ENCODE measurements around the gene CCR5. TPM values are rescaled to one million over a fixed set of nuclear protein-coding genes. Genes with fewer than 3 reads are reported as not detected.

CCR5 gene
- total and polyA plus RNA-seq, 5 donors: 0.27 to 1.7 (median 0.89) TPM

DNA sequence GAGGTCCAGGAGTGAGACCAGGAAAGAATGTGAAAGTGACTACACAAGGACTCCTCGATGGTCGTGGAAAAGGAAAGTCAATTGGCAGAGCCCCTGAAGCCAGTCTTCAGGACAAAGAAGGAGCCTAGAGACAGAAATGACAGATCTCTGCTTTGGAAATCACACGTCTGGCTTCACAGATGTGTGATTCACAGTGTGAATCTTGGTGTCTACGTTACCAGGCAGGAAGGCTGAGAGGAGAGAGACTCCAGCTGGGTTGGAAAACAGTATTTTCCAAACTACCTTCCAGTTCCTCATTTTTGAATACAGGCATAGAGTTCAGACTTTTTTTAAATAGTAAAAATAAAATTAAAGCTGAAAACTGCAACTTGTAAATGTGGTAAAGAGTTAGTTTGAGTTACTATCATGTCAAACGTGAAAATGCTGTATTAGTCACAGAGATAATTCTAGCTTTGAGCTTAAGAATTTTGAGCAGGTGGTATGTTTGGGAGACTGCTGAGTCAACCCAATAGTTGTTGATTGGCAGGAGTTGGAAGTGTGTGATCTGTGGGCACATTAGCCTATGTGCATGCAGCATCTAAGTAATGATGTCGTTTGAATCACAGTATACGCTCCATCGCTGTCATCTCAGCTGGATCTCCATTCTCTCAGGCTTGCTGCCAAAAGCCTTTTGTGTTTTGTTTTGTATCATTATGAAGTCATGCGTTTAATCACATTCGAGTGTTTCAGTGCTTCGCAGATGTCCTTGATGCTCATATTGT lies 10.8 kb upstream of the CCR5 start:
- no peaks in the 10 kb centered on the region for H3K9me3 ChIP-seq (ENCODE audit: control insufficient read depth, low read length)
- WGBS: 43% methylated on average over 11 of the region's 11 CpGs
- no peaks in the 10 kb centered on the region for H3K4me1 ChIP-seq (ENCODE audit: control insufficient read depth, insufficient read depth, low read length)
- ATAC-seq (no peak), DNase-seq (no peak)
- intact Hi-C loops (cut with DNase I): loop anchor here in 1 of 4 donors (10.0 kb wide), 1 partner anchor 85 kb away; no protein-coding TSS in a partner anchor
- no peak overlapping the region for H3K4me3 ChIP-seq (ENCODE audit: low read length)
- no peaks in the 10 kb centered on the region for H3K27me3 ChIP-seq (ENCODE audit: control insufficient read depth, insufficient read depth)
- H3K27ac ChIP-seq (ENCODE audit: low read length): no peak overlapping the region

DNA sequence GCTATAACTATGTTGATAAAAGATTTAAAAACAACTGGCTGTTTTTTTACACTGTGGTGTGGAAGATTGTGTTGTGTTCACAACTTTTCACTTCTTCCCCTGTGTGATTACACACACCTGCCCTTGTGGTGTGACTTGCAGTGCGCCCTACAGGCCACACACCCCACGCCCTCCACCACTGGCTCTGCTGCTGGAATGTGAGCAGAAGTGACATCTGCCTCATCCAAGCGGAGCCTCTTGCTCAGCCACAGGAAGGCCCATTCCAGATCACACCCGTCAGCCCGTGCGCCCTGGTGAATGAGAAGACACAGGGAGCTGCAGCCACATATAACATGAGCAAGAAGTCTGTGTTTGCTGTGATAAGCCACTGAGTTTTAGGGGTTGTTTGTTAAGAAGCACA lies 9.8 kb upstream of the CCR5 start:
- Histone ChIP-seq H3K9me3 (ENCODE audit: control insufficient read depth, low read length) (no peaks in the 10 kb centered on the region), H3K27ac (ENCODE audit: low read length) (no peak overlapping the region), H3K27me3 (ENCODE audit: control insufficient read depth, insufficient read depth) (no peaks in the 10 kb centered on the region), H3K4me1 (ENCODE audit: control insufficient read depth, insufficient read depth, low read length) (no peaks in the 10 kb centered on the region), H3K4me3 (ENCODE audit: low read length) (no peak overlapping the region)
- intact Hi-C loops (cut with DNase I): loop anchor here in 1 of 4 donors (10.0 kb wide), 1 partner anchor 86 kb away; no protein-coding TSS in a partner anchor
- ATAC-seq (no peak), DNase-seq (peak in 1 of 3 donors; percentile 53)
- 67% methylated on average over 6 of the region's 6 CpGs for WGBS

GRCh38 chr3:46361408-46362283 lies 9.1 kb upstream of the CCR5 start:
- H3K4me3 ChIP-seq (ENCODE audit: low read length): no peak overlapping the region

DNA sequence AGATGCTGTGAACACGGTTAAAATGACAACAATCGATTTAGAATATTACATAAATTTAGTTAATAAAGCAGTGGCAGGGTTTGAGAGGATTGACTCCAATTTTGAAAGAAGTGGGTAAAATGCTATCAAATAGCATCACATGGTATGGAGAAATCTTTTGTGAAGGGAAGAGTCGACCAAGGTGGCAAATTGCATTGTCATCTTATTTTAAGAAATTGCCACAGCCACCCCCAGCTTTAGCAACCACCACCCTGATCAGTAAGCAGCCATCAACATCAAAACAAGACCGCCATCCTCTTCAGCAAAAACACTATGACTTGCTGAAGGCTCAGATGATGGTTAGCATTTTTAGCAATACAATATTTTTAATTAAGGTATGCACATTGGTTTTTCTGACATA lies 5.7 kb upstream of the CCR5 start:
- DNase-seq: no peak
- Histone ChIP-seq H3K27ac (ENCODE audit: low read length) (no peak overlapping the region), H3K27me3 (ENCODE audit: control insufficient read depth, insufficient read depth) (no peaks in the 10 kb centered on the region), H3K4me3 (ENCODE audit: low read length) (no peak overlapping the region), H3K9me3 (ENCODE audit: control insufficient read depth, low read length) (no peaks in the 10 kb centered on the region), H3K4me1 (ENCODE audit: control insufficient read depth, insufficient read depth, low read length) (no peaks in the 10 kb centered on the region)
- 82% methylated on average over 4 of the region's 4 CpGs for WGBS
- no peak for ATAC-seq
- intact Hi-C loops (cut with DNase I): loop anchor here in 1 of 4 donors (10.0 kb wide), 1 partner anchor 90 kb away; no protein-coding TSS in a partner anchor

More at GRCh38 chr3:46361408-46362283, 9.1 kb upstream of the CCR5 start:
- Histone ChIP-seq H3K27ac (ENCODE audit: low read length) (no peak overlapping the region), H3K4me1 (ENCODE audit: control insufficient read depth, insufficient read depth, low read length) (no peaks in the 10 kb centered on the region), H3K27me3 (ENCODE audit: control insufficient read depth, insufficient read depth) (no peaks in the 10 kb centered on the region), H3K9me3 (ENCODE audit: control insufficient read depth, low read length) (no peaks in the 10 kb centered on the region)
- 60% methylated on average over 8 of the region's 8 CpGs for WGBS
- DNase-seq: peak; percentile 42 to 57 (median 53)
- intact Hi-C loops (cut with DNase I): loop anchor here in 1 of 4 donors (10.0 kb wide), 1 partner anchor 87 kb away; no protein-coding TSS in a partner anchor
- peak; percentile 69 to 80 for ATAC-seq

- Histone ChIP-seq H3K4me1 (ENCODE audit: control insufficient read depth, insufficient read depth, low read length) (no peaks in the 10 kb centered on the region), H3K9me3 (ENCODE audit: control insufficient read depth, low read length) (no peaks in the 10 kb centered on the region), H3K27me3 (ENCODE audit: control insufficient read depth, insufficient read depth) (no peaks in the 10 kb centered on the region), H3K4me3 (ENCODE audit: low read length) (no peak overlapping the region), H3K27ac (ENCODE audit: low read length) (no peak overlapping the region)
- 91% methylated on average over 5 of the region's 5 CpGs for WGBS
- intact Hi-C loops (cut with DNase I): loop anchor here in 1 of 4 donors (10.0 kb wide), 1 partner anchor 91 kb away; no protein-coding TSS in a partner anchor
- DNase-seq (no peak), ATAC-seq (no peak)
These were observed 4.8 kb upstream of the CCR5 start for GRCh38 chr3:46365737-46366524.

DNA sequence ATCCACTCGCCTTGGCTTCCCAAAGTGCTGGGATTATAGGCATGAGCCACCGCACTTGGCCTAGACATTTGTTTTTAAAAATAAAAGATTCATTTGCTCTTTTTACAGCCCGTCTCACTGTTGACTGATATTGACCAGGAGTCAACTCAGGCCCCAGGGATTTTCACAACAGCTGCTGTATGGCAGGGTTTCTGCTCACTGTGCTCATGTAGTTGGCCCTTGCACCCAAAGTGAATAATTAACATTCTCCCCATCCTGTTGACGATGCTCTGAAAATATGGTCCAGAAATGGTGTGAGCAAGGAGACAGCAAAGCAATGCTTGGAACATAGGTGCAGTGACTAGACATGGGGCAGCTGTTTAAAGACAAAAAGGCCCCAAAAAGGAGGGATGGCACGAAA lies 2.9 kb upstream of the CCR5 start:
- H3K4me3 ChIP-seq (ENCODE audit: low read length): no peak overlapping the region
- no peaks in the 10 kb centered on the region for H3K9me3 ChIP-seq (ENCODE audit: control insufficient read depth, low read length)
- H3K27ac ChIP-seq (ENCODE audit: low read length): no peak overlapping the region
- ATAC-seq (peak; percentile 22 to 35), DNase-seq (peak in 1 of 3 donors; percentile 25)
- WGBS: 69% methylated on average over 5 of the region's 5 CpGs
- no peaks in the 10 kb centered on the region for H3K4me1 ChIP-seq (ENCODE audit: control insufficient read depth, insufficient read depth, low read length)
- intact Hi-C loops (cut with DNase I): loop anchor here in 1 of 4 donors (10.0 kb wide), 1 partner anchor 93 kb away; no protein-coding TSS in a partner anchor
- no peaks in the 10 kb centered on the region for H3K27me3 ChIP-seq (ENCODE audit: control insufficient read depth, insufficient read depth)

DNA sequence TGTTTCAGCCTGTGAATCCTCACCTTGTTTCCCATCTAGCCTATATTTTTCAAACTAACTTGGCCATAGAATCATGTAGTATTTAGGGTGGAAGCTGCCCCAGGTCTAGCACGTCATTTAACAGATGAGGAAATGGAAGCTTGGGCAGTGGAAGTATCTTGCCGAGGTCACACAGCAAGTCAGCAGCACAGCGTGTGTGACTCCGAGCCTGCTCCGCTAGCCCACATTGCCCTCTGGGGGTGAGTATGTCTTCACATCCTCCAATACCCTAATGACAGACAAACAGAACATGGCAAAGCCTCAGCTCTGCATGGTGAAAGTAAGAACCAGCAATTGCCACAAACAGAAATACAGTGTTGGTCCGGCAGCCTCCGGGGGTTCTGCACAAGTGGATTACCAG lies 2.2 kb upstream of the CCR5 start:
- DNase-seq: peak; percentile 58 to 79 (median 75)
- 60% methylated on average over 7 of the region's 7 CpGs for WGBS
- Histone ChIP-seq H3K27ac (ENCODE audit: low read length) (no peak overlapping the region), H3K9me3 (ENCODE audit: control insufficient read depth, low read length) (no peaks in the 10 kb centered on the region), H3K27me3 (ENCODE audit: control insufficient read depth, insufficient read depth) (no peaks in the 10 kb centered on the region), H3K4me1 (ENCODE audit: control insufficient read depth, insufficient read depth, low read length) (no peaks in the 10 kb centered on the region), H3K4me3 (ENCODE audit: low read length) (no peak overlapping the region)
- ATAC-seq: peak; percentile 78 to 80
- intact Hi-C loops (cut with DNase I): loop anchor here in 1 of 4 donors (10.0 kb wide), 1 partner anchor 94 kb away; no protein-coding TSS in a partner anchor

GRCh38 chr3:46369151-46369550 lies 1.6 kb upstream of the CCR5 start:
- Histone ChIP-seq H3K4me1 (ENCODE audit: control insufficient read depth, insufficient read depth, low read length) (no peaks in the 10 kb centered on the region), H3K9me3 (ENCODE audit: control insufficient read depth, low read length) (no peaks in the 10 kb centered on the region), H3K4me3 (ENCODE audit: low read length) (no peak overlapping the region), H3K27ac (ENCODE audit: low read length) (no peak overlapping the region), H3K27me3 (ENCODE audit: control insufficient read depth, insufficient read depth) (no peaks in the 10 kb centered on the region)
- ATAC-seq: no peak
- intact Hi-C loops (cut with DNase I): loop anchor here in 1 of 4 donors (10.0 kb wide), 1 partner anchor 94 kb away; no protein-coding TSS in a partner anchor
- WGBS: 90% methylated on average over 4 of the region's 4 CpGs
- no peak for DNase-seq

DNA sequence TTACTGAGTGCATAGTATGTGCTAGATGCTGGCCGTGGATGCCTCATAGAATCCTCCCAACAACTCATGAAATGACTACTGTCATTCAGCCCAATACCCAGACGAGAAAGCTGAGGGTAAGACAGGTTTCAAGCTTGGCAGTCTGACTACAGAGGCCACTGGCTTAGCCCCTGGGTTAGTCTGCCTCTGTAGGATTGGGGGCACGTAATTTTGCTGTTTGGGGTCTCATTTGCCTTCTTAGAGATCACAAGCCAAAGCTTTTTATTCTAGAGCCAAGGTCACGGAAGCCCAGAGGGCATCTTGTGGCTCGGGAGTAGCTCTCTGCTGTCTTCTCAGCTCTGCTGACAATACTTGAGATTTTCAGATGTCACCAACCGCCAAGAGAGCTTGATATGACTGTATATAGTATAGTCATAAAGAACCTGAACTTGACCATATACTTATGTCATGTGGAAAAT lies 1.0 kb upstream of the CCR5 start:
- no peaks in the 10 kb centered on the region for H3K27me3 ChIP-seq (ENCODE audit: control insufficient read depth, insufficient read depth)
- no peak overlapping the region for H3K4me3 ChIP-seq (ENCODE audit: low read length)
- DNase-seq: no peak
- 72% methylated on average over 6 of the region's 6 CpGs for WGBS
- H3K9me3 ChIP-seq (ENCODE audit: control insufficient read depth, low read length): no peaks in the 10 kb centered on the region
- H3K27ac ChIP-seq (ENCODE audit: low read length): no peak overlapping the region
- no peak for ATAC-seq
- H3K4me1 ChIP-seq (ENCODE audit: control insufficient read depth, insufficient read depth, low read length): no peaks in the 10 kb centered on the region
- intact Hi-C loops (cut with DNase I): loop anchor here in 3 of 4 donors (10.0 kb wide), 3 partner anchors 95 to 435 kb away; no protein-coding TSS in a partner anchor
